Measurements from ENCODE around the gene WSB1.

- TF ChIP-seq CEBPB (IDR thresholded peaks at IDR 0.05; ENCODE audit: low read depth, low read length), result no peak
- TF ChIP-seq RAD21 (IDR thresholded peaks at IDR 0.05 in 1 of 2, conservative IDR thresholded peaks at IDR 0.05 in 1 of 2; ENCODE audit: low read depth in 2 of 2, low read length in 2 of 2), result no peak
These were observed 2.0 kb downstream of the WSB1 start for GRCh38 chr17:27295945-27296344.

Data from H1 (cell line).